GM21723 (cell line): ENCODE data around the gene CAMSAP1.

Experiments used
- ATAC-seq: cut with Tn5 transposase; IDR thresholded peaks from one replicate; pipeline ENCODE4 v1.9.1; 2021; ENCODE audit warnings: mild to moderate bottlenecking, moderate library complexity; ENCODE audit not compliant: unreplicated experiment

The CAMSAP1 gene

DNA sequence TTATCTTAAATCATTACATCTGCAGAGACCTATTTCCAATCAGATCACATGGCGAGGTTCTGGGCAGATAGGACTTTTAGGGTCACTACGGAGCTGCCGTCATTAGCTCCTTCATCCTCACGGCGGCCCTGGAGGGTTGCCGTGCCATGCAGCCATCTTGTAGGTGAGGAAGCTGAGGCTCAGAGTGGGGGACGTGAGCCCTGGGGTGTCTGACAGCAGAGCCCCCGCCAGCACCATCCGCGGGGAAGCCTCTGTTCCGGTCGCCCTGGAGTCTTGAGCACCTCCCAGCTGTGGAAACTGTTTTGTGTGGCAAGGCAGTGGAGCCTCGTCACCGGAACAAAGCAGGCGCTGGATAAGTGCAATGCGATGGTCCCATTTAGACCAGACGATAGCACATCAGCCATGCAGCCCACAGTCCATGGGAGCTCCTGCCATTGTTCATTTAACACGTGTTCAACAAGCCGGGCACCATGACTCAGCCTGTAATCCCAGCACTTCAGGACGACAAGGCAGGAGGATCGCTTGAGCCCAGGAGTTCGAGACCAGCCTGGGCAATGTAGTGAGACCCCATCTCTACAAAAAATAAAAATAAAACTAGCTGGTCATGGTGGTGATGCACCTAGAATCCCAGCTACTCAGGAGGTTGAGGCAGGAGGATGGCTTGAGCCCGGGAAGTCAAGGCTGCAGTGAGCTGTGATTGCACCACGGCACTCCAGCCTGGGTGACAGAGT lies 143.5 kb downstream of the CAMSAP1 start:
- no peak for ATAC-seq

DNA sequence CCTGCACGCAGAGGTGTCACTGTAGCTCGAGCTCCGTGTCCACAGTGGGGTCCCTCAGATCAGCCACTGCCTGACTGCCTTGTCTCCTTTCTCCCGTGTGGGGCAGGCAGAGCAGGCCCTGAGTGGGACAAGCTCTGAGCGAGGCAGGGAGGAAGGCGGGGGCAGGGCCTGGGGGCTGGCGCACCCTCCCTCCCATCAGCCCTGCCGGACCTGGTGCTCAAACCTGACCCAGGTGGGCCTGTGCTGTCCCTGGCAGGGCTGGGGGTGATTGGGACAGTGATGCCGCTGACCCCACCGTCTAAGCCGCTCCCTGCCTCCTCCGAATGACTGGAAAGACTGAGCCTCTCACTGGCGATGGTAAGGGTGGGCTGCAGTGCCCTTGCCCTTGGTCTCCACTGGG lies 144.4 kb downstream of the CAMSAP1 start:
- ATAC-seq = no peak

DNA sequence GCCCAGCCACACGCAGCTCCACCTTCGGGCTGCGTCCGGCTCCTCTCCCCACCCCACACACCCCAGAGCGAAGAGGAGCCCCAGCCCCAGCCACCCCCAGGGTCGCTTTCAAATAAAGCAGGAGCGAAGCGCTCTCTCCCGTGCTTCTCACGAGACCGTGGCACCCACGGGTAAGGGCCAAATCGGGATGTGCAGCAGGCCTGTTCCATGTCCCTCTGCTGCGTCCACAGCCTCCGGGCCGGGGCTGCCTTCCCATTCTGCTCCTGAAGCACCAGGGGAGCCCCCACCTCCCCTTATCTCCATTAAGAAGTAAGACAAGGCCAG lies 145.5 kb downstream of the CAMSAP1 start:
- no peak for ATAC-seq

DNA sequence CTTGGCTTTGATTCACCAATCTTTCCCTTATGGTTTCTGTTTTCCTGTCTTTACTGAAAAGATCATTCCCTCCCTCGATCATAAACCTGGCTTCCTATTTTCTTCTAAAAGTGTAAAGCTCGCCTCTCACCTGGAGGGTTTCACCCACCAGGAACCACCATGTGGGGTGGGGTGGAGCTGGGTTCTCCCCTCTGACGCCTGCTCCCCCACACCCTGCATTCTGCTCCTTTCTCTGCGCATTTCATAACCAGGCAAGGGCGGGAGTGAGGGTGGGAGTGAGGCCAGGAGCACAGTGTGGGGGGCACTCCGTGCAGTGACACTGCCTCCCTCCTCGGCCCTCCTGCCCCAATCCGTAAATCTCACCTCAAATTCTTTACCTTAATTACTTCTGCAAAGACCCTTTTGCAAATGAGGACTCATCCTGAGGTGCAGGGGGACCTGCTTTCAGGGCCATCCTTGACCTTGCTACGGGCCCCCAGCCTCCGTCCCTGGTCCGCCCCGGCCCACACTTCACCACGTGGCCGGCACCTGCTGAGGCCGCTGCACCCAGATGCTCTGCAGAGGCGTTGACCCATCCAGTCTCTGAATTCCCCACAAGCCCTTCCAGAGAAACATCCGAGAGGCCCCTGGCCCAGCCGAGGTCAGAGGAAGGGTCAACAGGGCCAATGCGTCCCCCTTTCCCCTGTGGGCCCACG lies 146.0 kb downstream of the CAMSAP1 start:
- no peak for ATAC-seq

DNA sequence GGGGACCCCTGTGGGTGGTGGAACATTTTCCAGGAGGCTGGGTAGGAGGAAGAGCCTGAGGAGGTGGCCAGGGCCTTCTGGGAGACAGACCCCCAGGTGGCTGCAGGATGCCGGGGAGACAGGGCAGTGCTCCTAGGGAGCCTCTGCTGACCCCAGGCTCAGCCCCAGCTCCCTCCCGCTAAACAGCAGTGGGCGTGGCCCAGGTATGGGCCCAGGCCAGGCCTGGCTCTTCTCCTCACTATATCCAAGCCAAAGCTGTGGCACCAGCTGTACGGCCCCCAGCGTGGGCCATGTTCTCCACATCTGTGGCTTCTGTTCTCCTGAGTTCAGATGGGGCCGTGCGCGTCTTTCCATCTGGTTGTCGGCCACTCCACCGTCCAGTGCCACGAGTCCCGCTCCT lies 146.9 kb downstream of the CAMSAP1 start:
- no peak for ATAC-seq

DNA sequence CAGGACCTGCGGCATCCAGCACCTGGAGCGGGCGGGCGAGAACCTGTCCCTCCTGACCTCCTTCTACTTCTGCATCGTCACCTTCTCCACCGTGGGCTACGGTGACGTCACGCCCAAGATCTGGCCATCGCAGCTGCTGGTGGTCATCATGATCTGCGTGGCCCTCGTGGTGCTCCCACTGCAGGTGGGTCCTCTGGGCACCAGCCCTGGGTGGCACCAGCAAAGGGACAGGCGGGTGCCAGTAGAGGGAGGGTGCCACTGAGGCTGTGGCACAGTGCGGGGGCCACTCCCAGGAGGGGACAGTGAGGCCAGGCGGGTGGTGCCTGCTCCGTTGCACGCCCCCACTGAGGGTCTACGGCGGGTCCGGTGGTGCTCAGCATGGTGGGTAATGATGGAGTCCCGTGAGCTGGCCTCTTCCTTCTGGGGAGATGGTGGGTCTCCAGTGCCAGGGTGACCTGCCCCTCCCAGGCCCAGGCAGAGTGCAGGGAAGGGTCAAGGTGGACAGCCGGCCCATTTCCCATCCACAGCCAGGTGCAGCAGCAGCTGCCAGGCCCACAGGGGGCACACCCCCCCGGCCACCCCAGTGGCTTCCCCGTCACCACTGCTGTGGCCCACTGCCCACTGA lies 147.6 kb downstream of the CAMSAP1 start:
- ATAC-seq = no peak

DNA sequence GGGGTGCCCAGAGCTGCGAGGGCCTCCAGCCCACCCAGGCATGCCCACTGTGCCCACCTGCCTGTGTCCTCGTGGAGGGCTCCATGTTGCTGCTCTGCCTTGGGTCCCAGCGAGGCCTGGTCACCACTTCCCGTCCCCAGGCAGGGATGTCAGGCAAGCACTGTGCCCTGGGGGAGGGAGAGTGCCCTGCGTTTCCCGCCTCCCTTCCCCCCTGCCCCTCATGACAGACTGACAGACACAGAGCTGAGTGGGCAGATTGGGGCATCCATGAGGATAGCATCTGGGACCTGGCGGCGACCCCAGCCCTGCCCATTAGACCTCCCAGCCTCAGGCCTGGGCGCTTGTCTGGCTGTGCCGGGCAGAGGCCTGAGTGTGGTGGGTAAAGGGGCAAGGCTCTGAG lies 148.5 kb downstream of the CAMSAP1 start:
- ATAC-seq = no peak
